Measurements from ENCODE around the gene KLRC4.

Gene KLRC4

DNA sequence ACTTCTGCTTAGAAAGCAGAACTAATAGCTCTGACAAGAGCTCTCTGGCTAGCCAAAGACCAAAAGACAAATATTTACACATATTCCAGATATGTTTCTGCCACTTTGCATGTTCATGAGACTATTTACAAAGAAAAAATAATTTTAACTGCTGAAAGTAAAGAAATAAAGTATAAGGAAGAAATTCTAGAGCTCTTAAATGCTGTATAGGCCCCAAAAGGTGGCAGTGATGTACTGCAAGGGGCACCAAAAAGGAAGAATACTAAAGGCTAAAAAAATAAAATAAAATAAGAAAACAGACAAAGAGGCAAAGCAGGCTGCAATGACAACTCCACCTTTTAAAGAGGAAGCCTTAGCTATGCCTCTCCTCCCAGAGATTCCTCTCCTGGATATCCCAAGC lies 42.7 kb downstream of the KLRC4 start:
- DNase-seq: no peak

DNA sequence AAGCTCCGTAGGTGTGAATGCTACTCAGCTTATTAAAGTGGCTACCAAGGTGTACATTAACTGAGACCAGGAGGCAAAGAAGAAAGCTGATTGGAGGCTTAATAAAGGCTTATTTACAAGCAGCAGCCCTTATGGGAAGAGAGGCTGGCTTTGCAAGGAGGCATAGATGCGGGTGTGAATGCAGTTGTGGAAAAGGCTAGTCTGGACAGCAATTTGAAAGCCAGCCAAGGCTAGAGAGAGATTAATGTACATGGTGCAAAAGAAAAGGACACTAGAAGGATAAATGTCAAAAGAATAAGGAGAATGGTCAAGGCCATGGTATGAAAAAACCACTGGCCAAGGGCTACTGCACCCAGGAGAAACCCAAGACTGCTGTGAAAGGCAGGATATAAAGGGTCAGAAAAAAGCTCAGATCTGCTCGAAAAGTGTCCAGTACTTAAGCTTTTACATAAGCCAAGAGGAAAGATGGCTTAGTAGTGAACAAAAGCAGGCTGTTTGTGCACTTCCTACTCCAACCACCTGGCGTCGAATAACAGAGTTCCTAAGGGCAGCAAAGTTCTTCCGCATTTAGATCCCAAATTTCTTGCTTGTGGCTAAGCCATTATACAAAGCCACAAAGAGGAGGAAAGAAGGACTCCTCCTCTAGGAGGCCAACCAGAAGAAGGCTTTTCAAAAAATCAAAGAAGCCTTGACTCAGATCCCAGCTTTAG lies 43.7 kb downstream of the KLRC4 start:
- no peak for DNase-seq

DNA sequence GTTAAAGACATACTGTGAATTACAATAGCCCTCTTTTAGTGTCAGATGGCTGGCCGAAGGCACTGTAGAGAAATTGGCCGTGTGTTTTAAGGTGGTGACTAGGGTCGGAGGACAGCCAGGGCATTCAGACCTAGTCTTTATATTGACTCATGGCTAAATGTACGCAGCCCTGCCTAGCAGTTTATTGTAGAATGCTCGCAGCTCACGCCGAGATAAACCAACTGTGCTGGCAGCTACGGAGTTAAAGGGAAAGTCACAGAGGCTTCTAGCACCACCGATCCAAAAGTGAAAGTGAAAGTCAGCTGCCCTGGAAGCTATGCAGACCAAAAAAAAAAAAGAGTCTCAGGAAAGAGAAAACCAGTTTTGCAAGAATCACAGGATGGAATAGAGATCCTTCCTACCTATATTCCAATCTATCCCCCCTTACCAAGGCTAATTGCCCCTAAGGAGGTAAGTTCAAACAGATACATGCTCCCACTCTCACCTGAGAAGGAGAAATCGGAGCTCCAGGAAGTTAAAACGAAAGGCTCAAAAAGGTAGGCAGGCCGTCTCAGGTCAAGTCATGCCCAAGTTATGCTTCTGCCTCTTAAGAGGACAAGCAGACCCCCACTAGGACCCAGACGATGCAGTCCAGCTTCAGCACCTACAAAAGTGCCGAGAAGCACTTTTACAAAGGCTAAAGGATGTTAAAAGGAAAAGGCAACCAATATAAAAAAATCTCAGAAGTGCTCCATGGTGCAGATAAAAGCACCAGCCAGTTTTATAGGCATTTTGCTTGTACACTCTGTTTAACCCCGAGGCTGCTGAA lies 44.5 kb downstream of the KLRC4 start:
- DNase-seq: peak; percentile 67

DNA sequence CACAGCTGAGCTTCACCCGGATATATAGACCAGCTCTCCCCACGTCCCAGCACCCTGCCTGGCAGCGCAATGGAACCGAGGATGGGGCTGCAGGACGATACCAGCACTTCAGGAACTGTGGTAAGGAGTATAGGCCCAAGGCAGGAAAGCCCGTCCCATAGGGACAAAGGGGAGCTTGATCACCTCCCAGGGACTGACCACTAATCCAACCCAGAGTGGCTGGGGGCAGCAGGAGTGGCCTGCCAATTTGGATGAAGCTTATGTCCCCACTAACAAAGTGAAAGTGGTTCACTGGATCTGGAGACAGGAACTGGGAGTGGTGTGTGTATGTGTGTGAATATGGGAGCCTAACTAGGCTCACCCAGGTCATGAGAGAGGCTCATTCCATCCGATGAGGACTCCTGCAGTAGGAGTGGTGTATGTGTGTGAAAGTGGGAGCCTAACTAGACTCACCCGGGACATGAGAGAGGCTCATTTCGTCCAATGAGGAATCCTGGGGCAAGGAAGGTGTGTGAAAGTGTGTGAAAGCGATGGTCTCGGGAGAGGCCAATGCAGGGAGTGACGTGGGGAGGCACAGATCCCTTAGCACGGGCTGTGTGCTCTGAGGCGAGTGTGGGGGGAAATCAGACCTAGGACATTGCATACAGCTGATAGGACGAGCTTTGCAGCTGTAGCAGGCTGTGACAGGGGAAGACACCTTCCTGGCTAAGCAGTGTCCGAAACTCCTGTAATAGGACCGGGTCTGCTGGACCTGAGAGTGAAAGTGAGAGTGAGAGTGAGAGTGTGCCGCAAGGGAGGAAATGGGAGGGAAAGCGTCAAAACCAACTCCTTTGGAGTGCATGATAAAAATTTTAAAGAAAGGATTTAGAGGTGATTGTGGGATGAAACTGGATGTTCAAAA lies 45.4 kb downstream of the KLRC4 start:
- peak; percentile 58 for DNase-seq

DNA sequence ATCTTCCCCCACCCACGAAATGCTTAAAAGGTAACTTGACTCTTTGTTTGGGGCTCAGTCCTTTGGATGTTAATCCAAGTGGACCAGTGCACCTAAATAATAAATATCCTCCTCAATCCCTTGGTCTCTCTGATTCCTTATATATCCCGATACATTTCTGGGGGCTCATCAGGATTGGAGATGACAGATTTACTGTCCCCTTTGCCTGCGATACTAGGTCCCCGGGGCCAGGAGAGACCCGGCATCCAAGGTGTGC lies 46.0 kb downstream of the KLRC4 start:
- no peak for DNase-seq

DNA sequence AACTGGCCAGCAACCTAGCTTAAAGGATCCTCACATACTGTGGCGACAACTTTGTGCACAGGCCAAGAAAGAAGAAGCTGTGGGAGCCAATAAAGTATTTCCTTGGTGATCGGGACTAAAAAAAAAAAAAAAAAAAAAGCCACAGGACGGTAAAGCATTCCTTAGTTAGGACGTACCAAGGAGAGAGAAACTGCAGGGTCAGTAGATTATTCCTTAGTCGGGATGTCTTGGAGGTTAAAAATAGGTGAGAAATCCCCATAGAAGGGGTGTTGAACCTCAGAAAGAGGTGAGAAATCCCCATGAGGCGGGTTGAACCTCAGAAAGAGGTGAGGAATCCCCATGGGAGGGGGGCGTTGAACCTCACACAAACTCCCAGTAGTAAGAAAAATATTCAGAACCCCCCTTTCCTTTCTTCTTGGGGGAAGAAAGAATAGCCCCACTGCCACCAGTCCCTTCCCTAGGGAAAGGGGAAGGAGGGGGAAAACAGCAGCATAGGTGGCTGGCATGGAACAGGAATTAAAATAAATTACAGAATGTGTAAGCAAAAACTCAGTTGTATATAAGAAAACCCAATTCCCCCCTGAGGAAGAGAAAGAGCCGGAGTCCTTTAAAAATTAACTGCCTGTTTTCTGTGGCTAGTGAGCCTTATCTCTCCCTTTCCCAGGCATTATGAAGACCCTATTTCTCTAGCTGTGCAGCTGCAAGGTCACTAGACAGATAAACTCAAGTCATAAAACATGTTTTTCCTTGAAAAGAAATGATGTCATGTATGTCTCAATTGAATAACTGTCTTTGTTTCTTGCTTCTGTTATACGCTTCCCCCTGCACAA lies 46.5 kb downstream of the KLRC4 start:
- DNase-seq: no peak

DNA sequence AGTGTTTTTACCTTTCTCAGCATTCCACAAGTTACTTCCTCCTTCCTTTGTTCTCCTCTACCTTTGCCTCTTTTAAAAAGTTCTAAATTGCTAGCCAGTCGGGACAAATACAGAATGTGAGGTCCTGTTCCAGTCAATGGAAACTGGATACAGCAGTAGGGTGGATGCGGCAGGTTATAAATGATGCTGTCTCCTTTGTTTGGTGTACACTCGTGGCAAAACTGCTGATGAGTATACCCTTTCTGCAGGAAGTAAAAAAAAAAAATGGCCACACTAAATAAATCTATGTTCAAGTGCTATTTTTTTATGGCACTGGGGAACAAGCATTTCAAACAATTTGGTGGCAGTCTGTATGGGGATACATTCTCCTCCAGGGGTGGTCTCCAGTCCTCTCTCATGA lies 47.2 kb downstream of the KLRC4 start:
- DNase-seq: no peak

DNA sequence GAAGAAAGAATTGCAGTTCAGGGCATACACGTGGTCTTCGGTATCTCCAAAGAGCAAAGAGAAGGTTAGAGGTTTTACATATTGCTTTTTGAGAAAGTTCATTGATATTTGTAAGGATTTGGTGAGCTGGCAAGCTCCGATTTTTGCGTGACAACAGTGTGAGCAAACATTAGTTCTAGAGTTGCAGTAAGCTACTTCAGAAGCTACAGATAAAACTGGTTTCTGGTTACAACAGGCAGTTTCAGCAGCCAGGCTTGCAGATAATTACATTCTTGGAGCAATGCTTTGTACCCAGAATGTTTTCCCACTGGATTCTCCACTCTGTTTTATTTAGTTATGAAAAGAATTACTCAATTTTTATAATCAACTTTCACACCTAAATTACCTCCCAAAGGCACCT lies 47.9 kb downstream of the KLRC4 start:
- DNase-seq: no peak

DNA sequence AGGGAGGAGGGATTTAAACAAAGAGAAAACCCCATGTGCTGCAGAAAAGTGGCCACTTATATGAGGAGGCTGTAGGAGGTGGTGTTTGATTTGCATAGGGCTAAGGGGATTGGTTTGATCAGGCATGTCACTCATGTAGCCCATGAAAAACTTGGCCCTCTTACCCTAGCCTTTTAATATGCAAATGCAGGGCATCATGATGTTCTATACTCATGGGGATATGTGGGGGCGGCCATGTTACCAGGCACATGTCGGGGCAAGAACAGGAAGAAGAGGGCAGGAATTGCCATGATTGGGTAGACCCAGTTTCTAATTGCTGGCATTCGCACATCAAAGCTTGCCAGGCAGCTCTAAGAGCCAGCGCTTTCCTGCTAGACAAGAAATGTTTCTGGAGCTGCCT lies 48.5 kb downstream of the KLRC4 start:
- no peak for DNase-seq

DNA sequence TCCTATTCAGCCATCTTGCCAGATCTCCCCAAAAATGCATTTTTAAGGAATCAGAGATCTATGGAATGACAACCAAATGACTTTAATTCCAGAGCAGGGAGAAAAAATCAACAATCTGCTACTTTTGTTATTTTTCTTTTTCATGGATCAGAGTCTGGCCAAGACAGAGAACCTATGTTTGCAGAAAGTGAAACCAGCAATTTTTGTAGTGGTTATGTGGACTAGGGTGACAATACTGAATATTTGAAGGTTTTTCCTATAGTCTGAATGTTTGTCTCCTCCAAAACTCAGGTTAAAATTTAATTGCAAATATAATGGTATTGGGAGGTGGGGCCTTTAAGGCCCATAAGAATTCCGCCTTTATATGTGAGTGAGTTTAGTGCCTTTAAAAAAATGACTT lies 50.6 kb downstream of the KLRC4 start:
- DNase-seq: no peak

DNA sequence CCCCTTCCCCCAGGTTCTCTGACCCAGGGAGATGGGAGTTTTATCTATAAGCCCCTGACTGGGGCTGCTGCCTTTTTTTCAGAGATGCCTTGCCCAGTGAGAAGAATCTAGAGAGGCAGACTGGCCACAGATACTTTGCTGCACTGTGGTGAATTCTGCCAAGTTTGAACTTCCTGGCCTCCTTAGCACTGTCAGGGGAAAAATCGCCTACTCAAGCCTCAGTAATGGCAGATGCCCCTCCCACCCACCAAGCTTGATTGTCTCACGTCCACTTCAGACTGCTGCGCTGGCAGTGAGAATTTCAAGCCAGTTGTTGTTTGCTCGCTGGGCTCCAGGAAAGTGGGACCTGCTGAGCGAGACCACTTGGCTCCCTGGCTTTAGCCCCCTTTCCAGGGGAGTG lies 51.4 kb downstream of the KLRC4 start:
- no peak for DNase-seq

Data from stimulated activated CD8-positive, alpha-beta memory T cell treated with anti-CD3 and anti-CD28 coated beads, Interleukin-4, amount 100 ng/mL, for 48 hours (primary cell).